GM18507 (cell line): ENCODE results near the gene DLGAP5.

Experiments
- DNase-seq: peaks from one replicate; pipeline ENCODE4 v3.0.0; 2011; ENCODE audit warnings: low read depth; ENCODE audit not compliant: insufficient read length; ENCODE audit errors: extremely low spot score
- FAIRE-seq: peaks from 2 replicates; lab custom pipeline; 2011; peaks lifted over from hg19 to GRCh38; lab: Jason Lieb, UNC

The DLGAP5 gene

GRCh38 chr14:55190906-55191202, 531 bp downstream of the DLGAP5 start:
- DNase-seq (no peak), FAIRE-seq (no peak)

- no peak for DNase-seq
- FAIRE-seq = no peak
Observed at GRCh38 chr14:55188686-55189295, 2.6 kb downstream of the DLGAP5 start.

- DNase-seq (peak; percentile 12), FAIRE-seq (peak; percentile 86)
Observed at GRCh38 chr14:55180434-55180833, 11.0 kb downstream of the DLGAP5 start.

- peak; percentile 18 for FAIRE-seq
- no peak for DNase-seq
Observed at GRCh38 chr14:55180006-55180405, 11.4 kb downstream of the DLGAP5 start.

- no peak for DNase-seq
- no peak for FAIRE-seq
Observed at GRCh38 chr14:55170526-55170925, 20.9 kb downstream of the DLGAP5 start.

GRCh38 chr14:55160989-55161388, 30.4 kb downstream of the DLGAP5 start:
- no peak for DNase-seq
- peak; percentile 76 for FAIRE-seq

GRCh38 chr14:55158412-55158811, 33.0 kb downstream of the DLGAP5 start:
- no peak for DNase-seq
- peak; percentile 12 for FAIRE-seq

- DNase-seq (no peak), FAIRE-seq (no peak)
Observed at GRCh38 chr14:55157080-55157479, 34.3 kb downstream of the DLGAP5 start.

GRCh38 chr14:55153951-55154350, 37.4 kb downstream of the DLGAP5 start:
- DNase-seq = no peak
- FAIRE-seq = no peak

- DNase-seq (no peak), FAIRE-seq (no peak)
Observed at GRCh38 chr14:55152052-55152753, 39.2 kb downstream of the DLGAP5 start.

GRCh38 chr14:55151601-55152000, 39.8 kb downstream of the DLGAP5 start:
- FAIRE-seq (no peak), DNase-seq (no peak)

GRCh38 chr14:55146425-55146824, 45.0 kb downstream of the DLGAP5 start:
- DNase-seq (no peak), FAIRE-seq (no peak)

GRCh38 chr14:55142466-55142865, 48.9 kb downstream of the DLGAP5 start:
- no peak for FAIRE-seq

GRCh38 chr14:55141825-55142224, 49.6 kb downstream of the DLGAP5 start:
- DNase-seq (no peak), FAIRE-seq (no peak)

More at GRCh38 chr14:55142466-55142865, 48.9 kb downstream of the DLGAP5 start:
- DNase-seq = no peak

- FAIRE-seq = no peak
- no peak for DNase-seq
Observed at GRCh38 chr14:55139696-55140509, 51.5 kb downstream of the DLGAP5 start.

- DNase-seq (no peak), FAIRE-seq (no peak)
Observed at GRCh38 chr14:55139141-55139540, 52.2 kb downstream of the DLGAP5 start.

- no peak for DNase-seq
- FAIRE-seq = no peak
Observed at GRCh38 chr14:55138091-55138490, 53.3 kb downstream of the DLGAP5 start.

- no peak for DNase-seq
- no peak for FAIRE-seq
Observed at GRCh38 chr14:55136885-55137786, 54.2 kb downstream of the DLGAP5 start.

- no peak for DNase-seq
- no peak for FAIRE-seq
Observed at GRCh38 chr14:55136241-55136640, 55.1 kb downstream of the DLGAP5 start.

GRCh38 chr14:55133416-55133815, 58.0 kb downstream of the DLGAP5 start:
- no peak for DNase-seq
- no peak for FAIRE-seq
